ENCODE results near the gene CSF3R.
A peak's percentile ranks its signal among the peaks of the same experiment; 100 is the strongest.

The CSF3R gene

GRCh38 chr1:36520771-36521420 is 38.2 kb upstream of the CSF3R start:
- DNase-seq (ENCODE audit: low read depth, low spot score) = no peak
- H3K4me3 ChIP-seq (ENCODE audit: low read depth, low read length) = no peak overlapping the region
- in situ Hi-C loops (cut with HindIII; ENCODE audit: low sequenced_read_pairs) = no loop called here
- no peak for TF ChIP-seq CTCF (IDR thresholded peaks at IDR 0.05; ENCODE audit: low read depth, low read length)

GRCh38 chr1:36520056-36520455 is 37.3 kb upstream of the CSF3R start:
- no peak overlapping the region for H3K4me3 ChIP-seq (ENCODE audit: low read depth, low read length)
- in situ Hi-C loops (cut with HindIII; ENCODE audit: low sequenced_read_pairs) = no loop called here
- TF ChIP-seq CTCF (IDR thresholded peaks at IDR 0.05; ENCODE audit: low read depth, low read length) = no peak
- DNase-seq (ENCODE audit: low read depth, low spot score) = no peak

DNA sequence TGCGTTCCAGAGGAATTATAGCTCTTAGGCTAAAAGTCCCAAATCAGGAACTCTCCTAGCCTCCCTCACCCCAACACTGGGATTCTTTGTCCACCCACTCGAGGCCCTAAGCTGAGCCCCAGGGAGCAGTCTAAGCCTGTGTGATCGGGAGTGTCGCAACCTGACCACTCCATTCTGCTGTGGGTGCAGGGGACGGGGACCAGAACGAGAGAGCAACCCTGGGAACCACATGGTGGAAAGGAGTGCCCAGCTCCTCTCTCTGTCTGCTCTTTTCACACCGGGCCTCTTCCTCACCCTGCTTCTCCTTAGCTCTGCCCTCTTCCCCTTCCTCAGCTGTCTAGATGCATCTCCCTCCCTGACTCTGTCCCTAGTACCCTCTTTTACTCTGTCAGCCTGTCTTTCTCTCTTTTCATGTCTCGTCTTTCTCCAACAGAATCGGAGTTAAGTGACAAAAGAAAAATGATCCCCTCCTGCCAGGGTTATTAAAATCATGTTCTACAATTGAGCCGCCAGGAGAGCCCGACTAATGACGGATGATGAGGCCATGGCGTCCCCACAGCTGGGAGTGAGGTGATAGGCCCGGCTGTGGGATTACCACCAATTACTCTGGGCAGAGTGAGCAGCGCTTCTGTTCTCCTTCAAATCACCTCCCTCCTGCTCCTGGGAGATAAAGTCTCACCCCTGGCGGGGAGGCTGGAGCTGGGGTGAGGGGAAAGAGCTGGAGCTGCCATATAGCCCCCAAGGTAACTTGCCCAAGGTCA is 34.5 kb upstream of the CSF3R start:
- H3K4me3 ChIP-seq (ENCODE audit: low read depth, low read length) = no peak overlapping the region
- TF ChIP-seq CTCF (IDR thresholded peaks at IDR 0.05; ENCODE audit: low read depth, low read length) = no peak
- in situ Hi-C loops (cut with HindIII; ENCODE audit: low sequenced_read_pairs) = no loop called here
- DNase-seq (ENCODE audit: low read depth, low spot score) = no peak

DNA sequence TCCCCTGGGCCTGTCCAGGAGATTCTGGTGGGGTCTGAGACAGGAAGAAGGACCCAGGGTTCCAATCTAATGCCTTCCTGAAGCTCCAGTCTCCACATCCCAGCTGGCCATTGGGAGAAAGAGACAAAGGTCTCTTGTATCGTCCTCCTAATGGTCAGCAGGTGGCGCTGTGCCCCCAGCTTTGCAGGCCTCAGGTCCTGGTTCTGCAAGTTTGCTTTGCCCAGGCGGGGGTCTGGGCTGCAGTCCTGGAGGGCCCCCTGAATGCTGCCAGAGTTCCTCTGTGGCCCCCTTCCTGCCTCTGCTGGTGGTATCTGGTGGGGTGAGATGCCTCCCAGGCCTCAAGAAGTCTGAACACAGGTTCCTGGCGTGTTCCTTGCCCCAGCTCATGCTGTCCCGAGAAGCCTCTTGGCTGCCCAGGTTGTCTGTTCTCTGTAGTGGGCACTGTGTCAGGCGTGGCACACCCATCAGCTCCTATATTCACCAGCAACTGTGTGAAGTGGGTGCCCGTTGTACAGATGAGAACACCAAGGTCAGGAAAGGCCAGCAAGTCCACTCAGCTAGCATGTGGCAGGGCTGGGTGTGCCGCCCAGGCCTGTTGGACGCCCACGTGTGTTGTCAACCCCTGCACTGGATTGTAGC is 33.8 kb upstream of the CSF3R start:
- peak; percentile 48 for DNase-seq (ENCODE audit: low read depth, low spot score)
- H3K4me3 ChIP-seq (ENCODE audit: low read depth, low read length) = no peak overlapping the region
- TF ChIP-seq CTCF (IDR thresholded peaks at IDR 0.05; ENCODE audit: low read depth, low read length) = peak; percentile 88
- in situ Hi-C loops (cut with HindIII; ENCODE audit: low sequenced_read_pairs) = no loop called here

DNA sequence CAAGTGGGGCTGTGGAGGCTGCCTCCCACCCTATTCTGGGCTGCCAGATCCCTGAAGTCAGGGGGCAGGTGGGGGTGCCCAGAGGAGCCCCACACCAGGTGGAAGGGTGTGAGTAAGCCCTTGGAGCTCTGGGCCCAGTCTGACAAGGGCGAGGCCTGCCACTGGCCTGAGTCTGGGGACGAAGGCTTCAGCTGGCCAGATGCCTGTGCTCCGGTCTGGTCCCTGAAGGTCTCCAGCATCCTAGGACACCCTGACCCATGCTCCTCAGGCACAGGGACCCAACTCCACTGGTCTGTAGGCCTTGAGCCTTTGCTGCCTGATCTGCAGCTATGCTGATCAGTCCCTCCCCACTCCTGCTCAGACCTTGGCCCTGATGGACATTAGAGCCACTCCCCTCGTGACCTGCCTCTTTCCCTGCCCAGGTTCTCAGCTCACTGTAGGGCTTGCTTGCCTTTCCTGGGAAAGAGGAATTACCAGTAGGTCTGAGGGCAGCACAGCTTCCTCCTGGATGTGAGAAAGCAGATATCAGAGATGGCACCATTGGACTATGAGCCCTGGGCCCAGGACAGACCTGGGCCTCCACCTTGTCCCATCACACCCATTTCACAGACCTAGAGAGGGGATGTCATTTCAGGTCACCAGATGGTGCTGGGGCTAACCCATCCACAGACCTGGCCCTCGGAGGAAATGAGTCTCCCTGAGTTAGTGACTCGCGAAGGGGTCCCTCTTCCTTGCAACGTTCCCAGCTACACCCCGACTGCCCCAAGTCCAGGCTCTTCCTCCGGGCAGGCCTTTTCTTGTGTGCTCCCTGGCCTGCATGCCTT is 32.8 kb upstream of the CSF3R start:
- TF ChIP-seq CTCF (IDR thresholded peaks at IDR 0.05; ENCODE audit: low read depth, low read length) = no peak
- DNase-seq (ENCODE audit: low read depth, low spot score) = no peak
- H3K4me3 ChIP-seq (ENCODE audit: low read depth, low read length) = no peak overlapping the region
- in situ Hi-C loops (cut with HindIII; ENCODE audit: low sequenced_read_pairs) = no loop called here

- no peak for DNase-seq (ENCODE audit: low read depth, low spot score)
- no peak for TF ChIP-seq CTCF (IDR thresholded peaks at IDR 0.05; ENCODE audit: low read depth, low read length)
- no peak overlapping the region for H3K4me3 ChIP-seq (ENCODE audit: low read depth, low read length)
- in situ Hi-C loops (cut with HindIII; ENCODE audit: low sequenced_read_pairs) = no loop called here
These were observed 31.8 kb upstream of the CSF3R start for GRCh38 chr1:36514501-36514900.

Measured in astrocyte of the spinal cord (primary cell).